H9 (cell line): Measurements from ENCODE around the gene IFNL2. TPM values are rescaled to one million over a fixed set of nuclear protein-coding genes. Genes with fewer than 3 reads are reported as not detected.

ENCODE experiments used
- DNase-seq: peaks from one replicate; pipeline ENCODE4 v3.0.0-alpha.2; 2017
- H2AFZ ChIP-seq: one replicate; pipeline ENCODE4 v1.6.1; 2013; ENCODE audit warnings: mild to moderate bottlenecking, low read length, control low read depth, moderate library complexity
- H2AK5ac ChIP-seq: 2 replicates; pipeline ENCODE4 v1.6.1; 2013; ENCODE audit warnings: low read length, control low read depth, mixed read lengths; ENCODE audit not compliant: insufficient read length
- H2BK120ac ChIP-seq: one replicate; pipeline ENCODE4 v1.6.1; 2013; ENCODE audit warnings: low read depth, mild to moderate bottlenecking, low read length, control low read depth, inconsistent platforms; ENCODE audit not compliant: poor library complexity, severe bottlenecking
- H2BK12ac ChIP-seq: 2 replicates; pipeline ENCODE4 v1.6.1; 2013; ENCODE audit warnings: low read length, control low read depth, mixed read lengths, low read depth; ENCODE audit not compliant: insufficient read length
- H2BK15ac ChIP-seq: 2 replicates; pipeline ENCODE4 v1.6.1; 2013; ENCODE audit warnings: low read depth, low read length, control low read depth
- H2BK20ac ChIP-seq: one replicate; pipeline ENCODE4 v1.6.1; 2013; ENCODE audit warnings: low read depth, mild to moderate bottlenecking, low read length, control low read depth, inconsistent platforms; ENCODE audit not compliant: poor library complexity, severe bottlenecking
- H2BK5ac ChIP-seq: 2 replicates; pipeline ENCODE4 v1.6.1; 2013; ENCODE audit warnings: low read length, control low read depth, mixed read lengths; ENCODE audit not compliant: insufficient read length
- H3K14ac ChIP-seq: 2 replicates; pipeline ENCODE4 v1.6.1; 2013; ENCODE audit warnings: low read length, control low read depth; ENCODE audit not compliant: insufficient read depth
- H3K18ac ChIP-seq: 2 replicates; pipeline ENCODE4 v1.6.1; 2013; ENCODE audit warnings: low read depth, mild to moderate bottlenecking, mixed read lengths, low read length, control low read depth; ENCODE audit not compliant: insufficient read length
- H3K23ac ChIP-seq: 2 replicates; pipeline ENCODE4 v1.6.1; 2013; ENCODE audit warnings: low read length, control low read depth, mixed read lengths, low read depth; ENCODE audit not compliant: insufficient read length
- H3K23me2 ChIP-seq: 2 replicates; pipeline ENCODE4 v1.6.1; 2013; ENCODE audit warnings: low read depth, mild to moderate bottlenecking, mixed read lengths, low read length, control low read depth; ENCODE audit not compliant: insufficient read length, poor library complexity, severe bottlenecking
- H3K27ac ChIP-seq: 2 replicates; pipeline ENCODE4 v1.5.1; 2013; ENCODE audit warnings: low read length, control low read depth, mixed read lengths, low read depth; ENCODE audit not compliant: insufficient read length
- H3K27me3 ChIP-seq: 2 replicates; pipeline ENCODE4 v1.6.1; 2013; ENCODE audit warnings: low read length, control low read depth, inconsistent platforms; ENCODE audit not compliant: insufficient read depth
- H3K4ac ChIP-seq: 2 replicates; pipeline ENCODE4 v1.6.1; 2013; ENCODE audit warnings: low read depth, mild to moderate bottlenecking, control low read depth, inconsistent platforms, low read length, moderate library complexity
- H3K4me1 ChIP-seq: 2 replicates; pipeline ENCODE4 v1.6.1; 2013; ENCODE audit warnings: low read length, control low read depth, inconsistent platforms; ENCODE audit not compliant: insufficient read depth
- H3K4me2 ChIP-seq: 2 replicates; pipeline ENCODE4 v1.6.1; 2013; ENCODE audit warnings: low read length, control low read depth, mixed read lengths; ENCODE audit not compliant: insufficient read length, insufficient read depth
- H3K56ac ChIP-seq: 2 replicates; pipeline ENCODE4 v1.6.1; 2013; ENCODE audit warnings: low read depth, mild to moderate bottlenecking, mixed read lengths, low read length, control low read depth; ENCODE audit not compliant: insufficient read length
- H3K79me1 ChIP-seq: 2 replicates; pipeline ENCODE4 v1.6.1; 2013; ENCODE audit warnings: low read depth, mild to moderate bottlenecking, moderate library complexity, low read length, control low read depth, inconsistent platforms; ENCODE audit not compliant: insufficient read depth, poor library complexity, severe bottlenecking
- H3K79me2 ChIP-seq: 2 replicates; pipeline ENCODE4 v1.6.1; 2013; ENCODE audit warnings: low read length, control low read depth, inconsistent platforms; ENCODE audit not compliant: insufficient read depth
- H3K9ac ChIP-seq: 2 replicates; pipeline ENCODE4 v1.6.1; 2013; ENCODE audit warnings: low read length, control low read depth, mixed read lengths; ENCODE audit not compliant: insufficient read length; ENCODE audit errors: extremely low read depth
- H3K9me3 ChIP-seq: one replicate; pipeline ENCODE4 v1.6.1; 2013; ENCODE audit warnings: low read depth, low read length, inconsistent platforms; ENCODE audit not compliant: control insufficient read depth
- H3T11ph ChIP-seq: one replicate; pipeline ENCODE4 v1.6.1; 2013; ENCODE audit warnings: mild to moderate bottlenecking, low read length, control low read depth, inconsistent platforms
- H4K20me1 ChIP-seq: one replicate; pipeline ENCODE4 v1.6.1; 2013; ENCODE audit not compliant: control insufficient read depth, insufficient read length, insufficient read depth
- H4K5ac ChIP-seq: 2 replicates; pipeline ENCODE4 v1.6.1; 2013; ENCODE audit warnings: low read depth, mild to moderate bottlenecking, mixed read lengths, low read length, control low read depth; ENCODE audit not compliant: insufficient read length
- H4K8ac ChIP-seq: replicated peaks from 2 replicates; pipeline ENCODE4 v1.6.1; 2013; ENCODE audit warnings: low read length, control low read depth, mixed read lengths, low read depth; ENCODE audit not compliant: insufficient read length
- H4K91ac ChIP-seq: 2 replicates; pipeline ENCODE4 v1.6.1; 2013; ENCODE audit warnings: low read depth, mild to moderate bottlenecking, moderate library complexity, mixed read lengths, low read length, control low read depth; ENCODE audit not compliant: insufficient read length
- H3K27ac Mint-ChIP-seq, 3 experiments: 2 replicates in 2 of 3; 3 replicates in 1 of 3; pipeline ENCODE4 v1.8.0; 2020 to 2021; ENCODE audit warnings: mixed read lengths in 3 of 3, mild to moderate bottlenecking in 1 of 3, moderate library complexity in 1 of 3
- H3K27me3 Mint-ChIP-seq: 2 replicates; pipeline ENCODE4 v1.8.0; 2021; ENCODE audit warnings: low read depth, mild to moderate bottlenecking, moderate library complexity, mixed read lengths
- H3K36me3 Mint-ChIP-seq, 3 experiments: 2 replicates in 2 of 3; 3 replicates in 1 of 3; pipeline ENCODE4 v1.8.0; 2020 to 2021; ENCODE audit warnings: low read depth in 3 of 3, mixed read lengths in 3 of 3; ENCODE audit not compliant: insufficient read depth in 1 of 3
- H3K4me1 Mint-ChIP-seq, 2 experiments: 2 replicates each; pipeline ENCODE4 v1.8.0; 2020; ENCODE audit warnings: mixed read lengths in 2 of 2
- H3K4me3 Mint-ChIP-seq, 2 experiments: 2 replicates in 1 of 2; 3 replicates in 1 of 2; pipeline ENCODE4 v1.8.0; 2020 to 2021; ENCODE audit warnings: mild to moderate bottlenecking in 2 of 2, mixed read lengths in 2 of 2, moderate library complexity in 1 of 2
- H3K9me3 Mint-ChIP-seq, 2 experiments: 2 replicates in 1 of 2; 3 replicates in 1 of 2; pipeline ENCODE4 v1.8.0; 2020; ENCODE audit warnings: mild to moderate bottlenecking in 2 of 2, mixed read lengths in 2 of 2, moderate library complexity in 1 of 2
- CTCF ChIP-seq: fragments of 200-600 bp; sonication (generic); conservative IDR thresholded peaks from 3 replicates; pipeline ENCODE4 v1.8.0; 2021; ENCODE audit warnings: antibody characterized with exemption, mild to moderate bottlenecking
- WGBS: extraction: QIAGEN DNeasy Blood & Tissue Kit; methylation state at CpG from one replicate; pipeline ENCODE4 v1.1.7; 2013; ENCODE audit warnings: missing lambda C conversion rate, low lambda C conversion rate, mixed read lengths; ENCODE audit not compliant: insufficient read length; ENCODE audit errors: extremely low coverage; 5-methylcytosine and 5-hydroxymethylcytosine counted together
- total RNA-seq: library from RNA; stranded (reverse); gene quantifications from 2 replicates; pipeline ENCODE4 v1.2.1, GENCODE V29; 2021

Gene IFNL2
- total RNA-seq, 1 experiment from 2014 or later = not detected

GRCh38 chr19:39223703-39224279, 44.4 kb upstream of the IFNL2 start:
- no peak for TF ChIP-seq CTCF
- H3K27me3 Mint-ChIP-seq = peaks cover 64% of the 10 kb centered on the region
- WGBS = no CpG with 5 or more reads among the region's 4 CpGs

More at GRCh38 chr19:39223703-39224279, 44.4 kb upstream of the IFNL2 start:
- Histone ChIP-seq H3K4me2 (no peak overlapping the region), H2BK15ac (no peak overlapping the region), H3K4ac (no peak overlapping the region), H4K20me1 (no peaks in the 10 kb centered on the region), H2BK5ac (no peak overlapping the region), H2BK120ac (no peak overlapping the region), H3K79me2 (no peaks in the 10 kb centered on the region), H2BK12ac (no peak overlapping the region), H3K79me1 (no peaks in the 10 kb centered on the region), H3K9me3 (no peaks in the 10 kb centered on the region), H2BK20ac (no peak overlapping the region), H3K18ac (no peak overlapping the region), H2AFZ (no peak overlapping the region), H3K27ac (no peak overlapping the region), H3K56ac (no peak overlapping the region), H4K8ac (no peak overlapping the region), H3K23ac (no peak overlapping the region), H2AK5ac (no peak overlapping the region), H3T11ph (no peak overlapping the region), H3K4me1 (no peaks in the 10 kb centered on the region), H3K9ac (no peak overlapping the region), H3K23me2 (no peaks in the 10 kb centered on the region), H3K14ac (no peak overlapping the region), H4K5ac (no peak overlapping the region), H4K91ac (no peak overlapping the region), H3K27me3 (peaks cover 3% of the 10 kb centered on the region; the same call in 1 of the 2 replicates)
- H3K9me3 Mint-ChIP-seq = no peaks in the 10 kb centered on the region; a peak in 1 of 5 replicates
- H3K36me3 Mint-ChIP-seq = no peaks in the 10 kb centered on the region
- H3K27ac Mint-ChIP-seq = no peak overlapping the region
- DNase-seq = peak; percentile 56
- H3K4me3 Mint-ChIP-seq = no peak overlapping the region
- H3K4me1 Mint-ChIP-seq = no peaks in the 10 kb centered on the region; a peak in 2 of 4 replicates
